ENCODE results near the gene CCDC33. TPM values are rescaled to one million over a fixed set of nuclear protein-coding genes. Genes with fewer than 3 reads are reported as not detected.

The CCDC33 gene
- total RNA-seq, 2 experiments from 2014 or later: not detected

DNA sequence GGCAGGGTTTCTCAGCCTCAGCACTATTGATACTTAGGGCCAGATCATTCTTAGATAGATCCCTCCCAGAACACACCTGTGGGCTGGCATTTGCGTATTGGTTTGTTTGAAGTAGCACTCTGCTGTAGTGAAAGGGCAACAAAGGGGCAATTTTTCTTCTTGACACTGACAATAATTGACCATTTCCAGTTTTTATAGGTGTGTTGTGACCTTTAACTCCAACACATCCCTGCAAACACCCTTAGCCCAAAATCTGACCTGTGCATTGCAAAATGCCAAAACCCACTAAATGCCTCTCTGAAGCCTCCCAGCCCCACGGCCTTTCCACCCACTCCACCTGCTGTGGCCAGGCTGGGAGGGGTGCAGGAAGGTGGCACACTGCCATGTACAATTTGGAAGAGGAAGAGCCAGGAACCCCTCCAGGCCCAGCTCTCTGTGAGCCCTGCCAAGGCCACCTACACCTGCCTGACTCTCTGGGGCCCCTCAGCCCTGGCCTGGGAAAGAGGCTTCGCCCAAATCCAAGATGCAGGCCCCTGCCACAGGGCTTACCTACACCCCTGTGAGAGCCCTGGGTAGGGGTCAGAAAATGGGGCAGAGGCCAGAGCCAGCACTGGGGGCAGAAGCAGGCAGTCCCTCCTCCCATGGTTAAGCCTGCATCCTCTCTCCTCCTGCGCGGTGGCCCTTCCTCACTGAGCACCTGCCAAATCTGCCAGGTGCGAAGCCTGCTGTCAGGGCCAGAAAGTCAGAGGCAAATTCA lies 140.9 kb downstream of the CCDC33 start:
- Mint-ChIP-seq H3K9me3 (no peaks in the 10 kb centered on the region), H3K4me1 (peaks cover 30% of the 10 kb centered on the region), H3K36me3 (ENCODE audit: low read depth) (no peaks in the 10 kb centered on the region), H3K4me3 (no peak overlapping the region), H3K27ac (no peak overlapping the region), H3K27me3 (peaks cover 10% of the 10 kb centered on the region)
- no peak for DNase-seq
- CTCF ChIA-PET: interaction anchor here (0.9 to 9.7 kb wide), 8 partner anchors 10 to 255 kb away, joined by 3 to 248 read pairs (median 6); partner anchors contain the start of genes CYP11A1 and SEMA7A
- POLR2A ChIA-PET: interaction anchor here (1.2 kb wide), 1 partner anchor 256 kb away, joined by 3 read pairs; no protein-coding TSS in a partner anchor

DNA sequence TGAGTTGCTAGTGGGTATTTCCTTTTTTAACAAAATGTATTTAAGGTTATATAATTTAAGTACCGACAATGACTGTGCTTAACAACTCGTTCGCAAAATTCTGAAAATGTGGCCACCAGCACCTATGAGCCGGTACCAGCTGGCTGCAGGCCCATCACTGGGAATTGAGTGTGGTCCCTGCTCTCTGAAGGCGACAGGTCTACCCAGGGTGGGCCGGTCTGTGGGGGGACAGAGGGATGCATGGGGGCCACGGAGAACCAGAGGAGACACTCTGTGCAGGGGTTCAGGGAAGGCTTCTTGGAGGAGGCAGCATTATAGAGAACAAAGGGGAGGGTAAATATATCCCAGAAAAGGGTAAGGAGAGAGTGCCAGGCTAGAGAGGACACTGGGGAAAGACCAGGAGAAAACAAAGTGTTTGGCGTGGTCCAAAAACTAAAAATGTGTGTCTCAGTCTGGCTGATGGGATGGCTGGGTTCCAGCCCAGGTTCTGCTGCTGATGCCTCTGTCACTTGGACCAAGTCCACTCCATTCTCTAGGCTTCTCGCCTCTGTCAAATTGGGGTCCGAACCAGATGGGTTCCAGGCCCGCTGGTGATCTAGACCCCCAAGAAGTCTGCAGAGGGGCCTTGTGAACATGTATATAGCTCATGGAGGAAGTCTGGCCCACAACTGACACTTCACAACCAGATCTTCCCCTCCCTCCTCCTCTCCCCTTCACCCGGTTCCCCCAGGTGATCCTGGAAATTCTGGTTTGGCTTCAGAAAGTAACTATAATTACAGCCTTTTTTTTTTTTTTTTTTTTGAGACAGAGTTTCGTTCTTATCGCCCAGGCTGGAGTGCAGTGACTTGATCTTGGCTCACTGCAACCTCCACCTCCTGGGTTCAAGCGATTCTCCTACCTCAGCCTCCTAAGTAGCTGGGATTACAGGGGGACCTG lies 142.0 kb downstream of the CCDC33 start:
- H3K27me3 Mint-ChIP-seq: peaks cover 6% of the 10 kb centered on the region
- peaks cover 40% of the 10 kb centered on the region for H3K4me1 Mint-ChIP-seq
- H3K4me3 Mint-ChIP-seq: no peak overlapping the region
- H3K27ac Mint-ChIP-seq: no peak overlapping the region
- no peaks in the 10 kb centered on the region for H3K36me3 Mint-ChIP-seq (ENCODE audit: low read depth)
- H3K9me3 Mint-ChIP-seq: no peaks in the 10 kb centered on the region
- ChIA-PET CTCF (interaction anchor here (0.5 to 9.7 kb wide), 7 partner anchors 25 to 604 kb away, joined by 3 to 248 read pairs (median 5); partner anchors contain the start of gene SEMA7A), POLR2A (interaction anchor here (0.8 to 1.4 kb wide), 5 partner anchors 11 to 176 kb away, joined by 3 read pairs; no protein-coding TSS in a partner anchor)
- DNase-seq: no peak

GRCh38 chr15:74378848-74379247 lies 142.7 kb downstream of the CCDC33 start:
- Mint-ChIP-seq H3K4me1 (peaks cover 43% of the 10 kb centered on the region), H3K9me3 (no peaks in the 10 kb centered on the region), H3K27ac (no peak overlapping the region), H3K36me3 (ENCODE audit: low read depth) (no peaks in the 10 kb centered on the region), H3K27me3 (no peaks in the 10 kb centered on the region), H3K4me3 (no peak overlapping the region)
- ChIA-PET CTCF (interaction anchor here (0.7 to 9.7 kb wide), 6 partner anchors 24 to 282 kb away, joined by 3 to 248 read pairs (median 6); partner anchors contain the start of gene SEMA7A), POLR2A (interaction anchor here (0.8 to 1.4 kb wide), 6 partner anchors 10 to 220 kb away, joined by 3 read pairs; no protein-coding TSS in a partner anchor)
- no peak for DNase-seq

DNA sequence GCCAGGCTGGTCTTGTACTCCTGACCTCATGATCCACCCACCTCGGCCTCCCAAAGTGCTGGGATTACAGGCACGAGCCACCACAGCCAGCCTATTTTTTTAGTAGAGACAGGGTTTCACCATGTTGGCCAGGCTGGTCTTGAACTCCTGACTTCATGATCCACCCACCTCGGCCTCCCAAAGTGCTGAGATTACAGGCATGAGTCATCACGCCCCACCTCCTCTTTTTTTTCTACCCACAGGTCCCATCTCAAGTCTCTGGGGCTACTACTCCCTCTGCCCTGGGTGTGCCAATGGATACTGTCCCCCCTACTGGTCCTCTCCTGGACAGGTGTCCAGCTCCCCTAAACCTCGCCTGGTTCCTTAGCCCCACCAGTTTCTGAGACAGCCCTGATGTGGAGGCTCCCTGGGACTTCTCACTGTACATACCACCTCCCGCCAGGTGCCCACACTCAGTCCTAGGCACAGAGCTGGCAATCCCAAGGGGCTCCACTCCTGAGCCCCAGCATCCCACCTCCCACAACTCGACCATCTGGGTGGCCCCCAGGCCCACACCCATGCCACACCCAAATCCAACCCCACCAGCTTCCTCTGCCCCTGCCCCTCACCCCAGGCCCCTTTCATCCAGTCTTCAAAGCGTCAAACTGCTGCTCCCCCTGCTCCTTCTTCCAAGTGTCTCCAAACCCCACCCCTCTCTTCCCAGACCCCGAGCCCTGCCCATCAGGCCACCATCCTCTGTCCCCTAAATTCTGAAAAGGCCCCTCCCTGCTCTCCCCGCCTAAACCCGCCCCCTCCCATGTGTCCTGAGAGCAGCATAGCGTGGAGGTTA lies 144.4 kb downstream of the CCDC33 start:
- H3K27me3 Mint-ChIP-seq: no peaks in the 10 kb centered on the region
- H3K9me3 Mint-ChIP-seq: no peaks in the 10 kb centered on the region
- DNase-seq: no peak
- ChIA-PET CTCF (interaction anchor here (0.8 to 9.7 kb wide), 4 partner anchors 60 to 160 kb away, joined by 3 to 248 read pairs (median 17); partner anchors contain the start of gene SEMA7A), POLR2A (interaction anchor here (0.7 kb wide), 1 partner anchor 54 kb away, joined by 3 read pairs; no protein-coding TSS in a partner anchor)
- peaks cover 49% of the 10 kb centered on the region for H3K4me1 Mint-ChIP-seq
- H3K36me3 Mint-ChIP-seq (ENCODE audit: low read depth): no peaks in the 10 kb centered on the region
- no peak overlapping the region for H3K27ac Mint-ChIP-seq
- H3K4me3 Mint-ChIP-seq: no peak overlapping the region

- H3K4me1 Mint-ChIP-seq: peaks cover 51% of the 10 kb centered on the region
- no peaks in the 10 kb centered on the region for H3K27me3 Mint-ChIP-seq
- H3K27ac Mint-ChIP-seq: no peak overlapping the region
- CTCF ChIA-PET: interaction anchor here (0.8 to 9.7 kb wide), 6 partner anchors 22 to 159 kb away, joined by 3 to 248 read pairs (median 17); partner anchors contain the start of gene SEMA7A
- no peaks in the 10 kb centered on the region for H3K36me3 Mint-ChIP-seq (ENCODE audit: low read depth)
- no peak overlapping the region for H3K4me3 Mint-ChIP-seq
- no peaks in the 10 kb centered on the region for H3K9me3 Mint-ChIP-seq
- no peak for DNase-seq
- POLR2A ChIA-PET: interaction anchor here (0.7 to 1.8 kb wide), 3 partner anchors 53 to 108 kb away, joined by 3 to 7 read pairs (median 4); no protein-coding TSS in a partner anchor
Observed at GRCh38 chr15:74381190-74381453, 145.0 kb downstream of the CCDC33 start.

GRCh38 chr15:74381481-74381880 lies 145.4 kb downstream of the CCDC33 start:
- Mint-ChIP-seq H3K36me3 (ENCODE audit: low read depth) (no peaks in the 10 kb centered on the region), H3K27me3 (no peaks in the 10 kb centered on the region), H3K4me1 (peaks cover 51% of the 10 kb centered on the region), H3K27ac (no peak overlapping the region), H3K4me3 (no peak overlapping the region), H3K9me3 (no peaks in the 10 kb centered on the region)
- no peak for DNase-seq
- POLR2A ChIA-PET: interaction anchor here (0.8 to 1.8 kb wide), 3 partner anchors 57 to 108 kb away, joined by 4 to 7 read pairs (median 5); no protein-coding TSS in a partner anchor
- CTCF ChIA-PET: interaction anchor here (0.7 to 9.7 kb wide), 7 partner anchors 16 to 159 kb away, joined by 3 to 248 read pairs (median 15); partner anchors contain the start of gene SEMA7A

- ChIA-PET CTCF (interaction anchor here (0.6 to 9.7 kb wide), 20 partner anchors 11 to 1568 kb away, joined by 3 to 248 read pairs (median 5); partner anchors contain the start of genes CYP11A1, SEMA7A and UBL7), POLR2A (interaction anchor here (0.8 to 4.2 kb wide), 8 partner anchors 21 to 164 kb away, joined by 3 to 42 read pairs (median 8); partner anchors contain the start of gene UBL7)
- no peaks in the 10 kb centered on the region for H3K36me3 Mint-ChIP-seq (ENCODE audit: low read depth)
- H3K4me1 Mint-ChIP-seq: peaks cover 51% of the 10 kb centered on the region
- peak; percentile 82 for DNase-seq
- H3K4me3 Mint-ChIP-seq: no peak overlapping the region
- H3K9me3 Mint-ChIP-seq: no peaks in the 10 kb centered on the region
- no peaks in the 10 kb centered on the region for H3K27me3 Mint-ChIP-seq
- no peak overlapping the region for H3K27ac Mint-ChIP-seq
Observed at GRCh38 chr15:74382004-74382816, 146.1 kb downstream of the CCDC33 start.

DNA sequence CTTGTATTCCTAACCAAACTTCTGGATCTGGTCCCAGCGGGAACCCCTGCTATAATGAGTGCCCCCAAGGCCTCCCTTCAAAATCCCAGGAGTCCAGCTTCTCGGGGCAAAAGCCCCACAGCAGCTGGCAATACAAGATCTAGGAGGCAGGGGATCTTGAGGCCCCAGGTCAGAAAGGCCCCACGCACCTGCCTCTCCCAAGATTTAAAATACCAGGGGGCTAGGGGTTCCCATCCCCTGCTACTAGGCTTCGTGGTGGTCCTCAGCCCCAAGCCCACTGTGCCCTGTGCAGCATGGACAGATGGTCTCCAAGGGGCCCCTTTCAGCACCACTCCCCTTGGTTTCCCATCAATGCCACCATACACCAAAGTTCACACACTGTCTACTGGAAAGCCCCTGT lies 147.2 kb downstream of the CCDC33 start:
- no peaks in the 10 kb centered on the region for H3K9me3 Mint-ChIP-seq
- H3K4me1 Mint-ChIP-seq: peaks cover 49% of the 10 kb centered on the region
- H3K27me3 Mint-ChIP-seq: no peaks in the 10 kb centered on the region
- H3K27ac Mint-ChIP-seq: peak overlapping the region; percentile 93
- DNase-seq: no peak
- no peaks in the 10 kb centered on the region for H3K36me3 Mint-ChIP-seq (ENCODE audit: low read depth)
- POLR2A ChIA-PET: interaction anchor here (1.1 to 4.2 kb wide), 8 partner anchors 8 to 163 kb away, joined by 3 to 42 read pairs (median 12); partner anchors contain the start of genes ARID3B and UBL7
- H3K4me3 Mint-ChIP-seq: no peak overlapping the region
- CTCF ChIA-PET: interaction anchor here (1.3 to 9.7 kb wide), 9 partner anchors 9 to 249 kb away, joined by 5 to 248 read pairs (median 15); partner anchors contain the start of genes SEMA7A and UBL7

- peak; percentile 59 for DNase-seq
- Mint-ChIP-seq H3K4me3 (no peak overlapping the region), H3K27ac (peak overlapping the region; percentile 93), H3K36me3 (ENCODE audit: low read depth) (no peaks in the 10 kb centered on the region), H3K9me3 (no peaks in the 10 kb centered on the region), H3K4me1 (peaks cover 46% of the 10 kb centered on the region), H3K27me3 (no peaks in the 10 kb centered on the region)
- POLR2A ChIA-PET: interaction anchor here (0.8 to 4.2 kb wide), 17 partner anchors 8 to 456 kb away, joined by 3 to 42 read pairs (median 6); partner anchors contain the start of genes ARID3B, CLK3 and UBL7
- CTCF ChIA-PET: interaction anchor here (0.9 to 9.7 kb wide), 12 partner anchors 10 to 163 kb away, joined by 3 to 248 read pairs (median 8); partner anchors contain the start of genes ARID3B, SEMA7A and UBL7
Observed at GRCh38 chr15:74383695-74384565, 147.8 kb downstream of the CCDC33 start.

DNA sequence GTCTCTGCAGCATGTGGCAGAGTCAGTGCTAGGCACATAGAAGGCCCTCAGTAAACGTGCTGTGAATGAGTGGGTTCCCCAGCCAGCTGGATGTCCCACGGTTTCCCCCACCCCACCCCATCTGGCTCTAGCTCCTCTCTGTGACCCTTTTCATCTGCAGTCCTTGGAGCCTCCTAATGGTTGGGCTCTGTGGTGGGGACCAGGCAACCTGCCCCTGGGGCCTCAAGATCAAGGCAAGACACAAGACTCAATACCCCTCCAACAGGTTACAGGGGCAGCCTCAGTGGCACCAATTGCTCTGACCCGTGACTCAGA lies 148.4 kb downstream of the CCDC33 start:
- peak overlapping the region; percentile 93 for H3K27ac Mint-ChIP-seq
- no peaks in the 10 kb centered on the region for H3K27me3 Mint-ChIP-seq
- ChIA-PET CTCF (interaction anchor here (0.9 to 9.7 kb wide), 12 partner anchors 10 to 162 kb away, joined by 3 to 248 read pairs (median 6); partner anchors contain the start of genes ARID3B, SEMA7A and UBL7), POLR2A (interaction anchor here (0.8 to 4.2 kb wide), 19 partner anchors 9 to 457 kb away, joined by 3 to 42 read pairs (median 6); partner anchors contain the start of genes ARID3B, CLK3 and UBL7)
- no peaks in the 10 kb centered on the region for H3K36me3 Mint-ChIP-seq (ENCODE audit: low read depth)
- no peak overlapping the region for H3K4me3 Mint-ChIP-seq
- DNase-seq: no peak
- H3K4me1 Mint-ChIP-seq: peaks cover 40% of the 10 kb centered on the region
- no peaks in the 10 kb centered on the region for H3K9me3 Mint-ChIP-seq

Measured in activated CD4-positive, alpha-beta memory T cell treated with anti-CD3 and anti-CD28 coated beads, Interleukin-2, amount 10 ng/mL, durations not matched to agents 7 days and 5 days (primary cell).